Keratinocyte (primary cell): ENCODE results near the gene TBX20. TPM values are rescaled to one million over a fixed set of nuclear protein-coding genes. Genes with fewer than 3 reads are reported as not detected.
A peak's percentile ranks its signal among the peaks of the same experiment; 100 is the strongest.
"Not testable (repeated sequence)": the region's sequence is repeated elsewhere in the genome, so short reads cannot be mapped to it uniquely, and the experiment has no call there.

Source experiments
- DNase-seq: peaks from one replicate; pipeline ENCODE4 v3.0.0-alpha.2; 2011; ENCODE audit warnings: low read depth, missing footprints, low spot score
- FAIRE-seq: peaks from 2 replicates; lab custom pipeline; 2011; peaks lifted over from hg19 to GRCh38; lab: Jason Lieb, UNC
- H2AFZ ChIP-seq: 2 replicates; pipeline ENCODE4 v1.6.0; 2012; ENCODE audit warnings: low read length, control low read depth, inconsistent platforms; ENCODE audit not compliant: control insufficient read depth
- H3K27ac ChIP-seq: 2 replicates; pipeline ENCODE4 v1.5.1; 2011; ENCODE audit warnings: low read length; ENCODE audit not compliant: control insufficient read depth, insufficient read depth
- H3K27me3 ChIP-seq: 3 replicates; pipeline ENCODE4 v1.6.0; 2011; ENCODE audit warnings: low read length; ENCODE audit not compliant: control insufficient read depth, insufficient read depth; ENCODE audit errors: extremely low read depth
- H3K36me3 ChIP-seq, 2 experiments: 2 replicates in 1 of 2; 3 replicates in 1 of 2; pipeline ENCODE4 v1.5.1; 2011; ENCODE audit warnings: low read length in 2 of 2, mild to moderate bottlenecking in 1 of 2; ENCODE audit not compliant: control insufficient read depth in 2 of 2, insufficient read depth in 2 of 2; ENCODE audit errors: extremely low read depth in 1 of 2
- H3K4me1 ChIP-seq: 3 replicates; pipeline ENCODE4 v1.5.1; 2011; ENCODE audit warnings: low read length; ENCODE audit not compliant: control insufficient read depth, insufficient read depth; ENCODE audit errors: extremely low read depth
- H3K4me2 ChIP-seq: 3 replicates; pipeline ENCODE4 v1.6.0; 2011; ENCODE audit warnings: low read depth, low read length; ENCODE audit not compliant: control insufficient read depth, insufficient read depth; ENCODE audit errors: extremely low read depth
- H3K4me3 ChIP-seq, 3 experiments: fragments of 200-600 bp in 1 of 3; sonication (generic) in 1 of 3; 2 replicates in 2 of 3; 3 replicates in 1 of 3; pipeline ENCODE4 v1.5.1; 2011 to 2016; ENCODE audit warnings: low read length in 3 of 3, mild to moderate bottlenecking in 3 of 3, control low read depth in 2 of 3, inconsistent platforms in 1 of 3, low read depth in 1 of 3, mixed read lengths in 1 of 3, mixed run types in 1 of 3, moderate library complexity in 1 of 3; ENCODE audit not compliant: control insufficient read depth in 2 of 3, insufficient read depth in 2 of 3; ENCODE audit errors: extremely low read depth in 1 of 3
- H3K79me2 ChIP-seq: 2 replicates; pipeline ENCODE4 v1.6.0; 2012; ENCODE audit warnings: low read length; ENCODE audit not compliant: control insufficient read depth, insufficient read depth
- H3K9ac ChIP-seq: 3 replicates; pipeline ENCODE4 v1.6.0; 2011; ENCODE audit warnings: low read length; ENCODE audit not compliant: control insufficient read depth, insufficient read depth; ENCODE audit errors: extremely low read depth
- H3K9me1 ChIP-seq: 3 replicates; pipeline ENCODE4 v1.6.0; 2011; ENCODE audit warnings: low read length; ENCODE audit not compliant: control insufficient read depth, insufficient read depth; ENCODE audit errors: extremely low read depth
- H3K9me3 ChIP-seq: 2 replicates; pipeline ENCODE4 v1.5.1; 2012; ENCODE audit warnings: low read depth, low read length; ENCODE audit not compliant: control insufficient read depth
- H4K20me1 ChIP-seq: 3 replicates; pipeline ENCODE4 v1.6.0; 2011; ENCODE audit warnings: low read length; ENCODE audit not compliant: control insufficient read depth, insufficient read depth; ENCODE audit errors: extremely low read depth
- EZH2 ChIP-seq: IDR thresholded peaks from one replicate; pipeline ENCODE4 v1.6.1; 2012; ENCODE audit warnings: inconsistent platforms, mild to moderate bottlenecking, low read length, moderate library complexity
- dilution Hi-C: fragments of 300-500 bp; cut with MboI; formaldehyde crosslinking; loops from one replicate; pipeline ENCODE4 v1.7.0; 2020; ENCODE audit warnings: low sequenced_read_pairs; ENCODE audit not compliant: extremely low pct_ligation_motif_present
- polyA plus RNA-seq, 5 experiments: library from polyadenylated mRNA; depleted of rRNA in 3 of 5; stranded (reverse) in 3 of 5; stranded (forward) in 1 of 5; unstranded in 1 of 5; fragments of >200 nt; gene quantifications; 1 replicate in 1 of 5; 2 replicates in 3 of 5; 3 replicates in 1 of 5; pipeline versions ENCODE4 v1.2.1 to v1.2.3, GENCODE V29; 2011 to 2012; ENCODE audit warnings: missing spikeins in 2 of 5, low read depth in 1 of 5, low replicate concordance in 1 of 5
- TF ChIP-seq, protein P1 (sequence below), 3 experiments: IDR thresholded peaks in 1 of 3; conservative IDR thresholded peaks in 1 of 3; optimal IDR thresholded peaks in 1 of 3; 2 replicates in 2 of 3; 3 replicates in 1 of 3; pipeline versions ENCODE3 to v1.5.1; 2011; ENCODE audit warnings: low read length in 3 of 3, mild to moderate bottlenecking in 3 of 3, moderate library complexity in 2 of 3, control low read depth in 1 of 3, inconsistent platforms in 1 of 3; ENCODE audit not compliant: insufficient read depth in 2 of 3; ENCODE audit errors: extremely low read depth in 1 of 3

Gene TBX20
- polyA plus RNA-seq, 1 donor (not counting 4 experiments of a cell fraction or from before 2014, with no cell fraction given): not detected

DNA sequence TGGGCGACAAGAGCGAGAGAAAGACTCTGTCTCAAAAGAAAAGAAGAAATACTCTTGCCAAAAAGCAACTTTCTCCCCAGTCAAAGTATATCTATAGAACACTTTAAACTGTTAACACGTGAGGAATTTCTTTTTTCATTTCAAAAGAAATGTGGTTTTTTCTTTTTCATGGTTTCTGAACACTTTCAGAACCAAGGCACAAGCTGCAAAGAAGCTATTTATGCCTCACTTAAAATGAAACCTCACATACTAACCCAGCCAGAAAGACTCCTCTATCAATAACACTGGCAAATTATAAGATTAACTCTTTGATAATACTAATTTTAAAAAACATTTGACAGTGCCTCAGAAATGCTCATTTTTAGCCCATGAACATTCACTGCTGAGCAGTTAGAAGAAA, 20.9 kb downstream of the TBX20 start:
- H3K9me1 ChIP-seq: no peaks in the 10 kb centered on the region
- DNase-seq: no peak
- H3K9me3 ChIP-seq: no peaks in the 10 kb centered on the region
- dilution Hi-C loops: no loop called here
- H3K36me3 ChIP-seq: no peaks in the 10 kb centered on the region
- H3K27me3 ChIP-seq: no peaks in the 10 kb centered on the region
- no peak overlapping the region for H3K27ac ChIP-seq
- H3K79me2 ChIP-seq: no peaks in the 10 kb centered on the region
- no peaks in the 10 kb centered on the region for H3K4me1 ChIP-seq
- H2AFZ ChIP-seq: no peak overlapping the region
- H3K9ac ChIP-seq: no peak overlapping the region
- no peaks in the 10 kb centered on the region for H4K20me1 ChIP-seq
- no peak overlapping the region for H3K4me3 ChIP-seq
- no peak for TF ChIP-seq EZH2
- TF ChIP-seq, protein P1, sequence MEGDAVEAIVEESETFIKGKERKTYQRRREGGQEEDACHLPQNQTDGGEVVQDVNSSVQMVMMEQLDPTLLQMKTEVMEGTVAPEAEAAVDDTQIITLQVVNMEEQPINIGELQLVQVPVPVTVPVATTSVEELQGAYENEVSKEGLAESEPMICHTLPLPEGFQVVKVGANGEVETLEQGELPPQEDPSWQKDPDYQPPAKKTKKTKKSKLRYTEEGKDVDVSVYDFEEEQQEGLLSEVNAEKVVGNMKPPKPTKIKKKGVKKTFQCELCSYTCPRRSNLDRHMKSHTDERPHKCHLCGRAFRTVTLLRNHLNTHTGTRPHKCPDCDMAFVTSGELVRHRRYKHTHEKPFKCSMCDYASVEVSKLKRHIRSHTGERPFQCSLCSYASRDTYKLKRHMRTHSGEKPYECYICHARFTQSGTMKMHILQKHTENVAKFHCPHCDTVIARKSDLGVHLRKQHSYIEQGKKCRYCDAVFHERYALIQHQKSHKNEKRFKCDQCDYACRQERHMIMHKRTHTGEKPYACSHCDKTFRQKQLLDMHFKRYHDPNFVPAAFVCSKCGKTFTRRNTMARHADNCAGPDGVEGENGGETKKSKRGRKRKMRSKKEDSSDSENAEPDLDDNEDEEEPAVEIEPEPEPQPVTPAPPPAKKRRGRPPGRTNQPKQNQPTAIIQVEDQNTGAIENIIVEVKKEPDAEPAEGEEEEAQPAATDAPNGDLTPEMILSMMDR (optimal IDR thresholded peaks at IDR 0.05 in 1 of 3, IDR thresholded peaks at IDR 0.05 in 1 of 3, conservative IDR thresholded peaks at IDR 0.05 in 1 of 3; ENCODE audit: extremely low read depth in 1 of 3, insufficient read depth in 2 of 3, low read length in 3 of 3): no peak
- FAIRE-seq: no peak
- no peak overlapping the region for H3K4me2 ChIP-seq

DNA sequence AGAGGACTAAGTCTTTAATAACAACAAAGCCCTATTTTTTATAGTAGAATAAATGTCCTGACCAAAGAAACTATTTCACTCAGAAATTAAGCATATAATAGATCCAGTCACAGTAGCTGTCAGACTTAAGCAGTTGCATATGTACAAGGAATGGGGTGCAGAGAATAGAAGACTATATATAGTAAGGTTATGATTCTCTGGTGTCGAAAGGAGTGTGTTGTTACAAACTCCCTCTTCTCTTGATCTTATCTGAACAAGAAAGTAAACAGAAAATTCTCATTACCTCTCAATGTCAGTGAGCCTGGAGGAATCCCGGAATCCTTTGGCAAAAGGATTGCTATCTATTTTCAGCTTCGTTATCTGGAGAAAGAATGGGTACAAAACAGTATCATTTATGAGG, 22.7 kb downstream of the TBX20 start:
- DNase-seq, H2AFZ ChIP-seq, H3K4me1 ChIP-seq, H3K27me3 ChIP-seq, H3K9me3 ChIP-seq, H3K79me2 ChIP-seq, H3K9me1 ChIP-seq, H3K27ac ChIP-seq, FAIRE-seq, H3K4me2 ChIP-seq, H4K20me1 ChIP-seq, dilution Hi-C loops, H3K36me3 ChIP-seq, H3K9ac ChIP-seq, H3K4me3 ChIP-seq: not testable (repeated sequence)

DNA sequence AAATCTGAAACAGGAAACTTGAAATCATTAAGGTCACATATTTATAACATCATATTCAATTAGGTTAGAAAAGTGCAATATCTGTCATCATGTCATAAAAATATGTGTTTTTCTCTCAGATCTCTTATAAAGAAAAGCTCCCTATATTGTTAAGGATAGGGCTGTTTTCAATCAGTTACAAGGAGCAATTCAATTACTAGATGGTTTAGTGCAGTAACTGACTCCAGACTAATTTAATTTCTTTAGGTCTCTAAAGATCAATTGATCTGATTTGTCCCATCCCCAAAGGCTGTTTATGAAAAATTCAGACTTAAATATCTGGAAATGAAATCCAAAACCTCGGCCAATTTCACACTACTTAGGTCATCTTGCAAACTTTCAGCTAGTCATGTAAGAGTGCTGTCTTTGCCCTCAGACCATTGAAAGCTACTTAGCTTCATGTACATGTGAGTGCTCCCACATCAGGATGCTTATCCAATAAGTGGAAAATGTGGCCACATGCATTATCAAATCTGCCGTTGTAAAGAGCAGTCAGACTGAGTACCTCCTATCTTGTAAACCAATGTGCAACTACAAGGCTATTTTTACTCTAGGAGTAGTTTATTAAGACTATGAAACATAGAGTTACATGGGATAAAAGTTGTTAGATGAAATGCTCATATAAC, 24.7 kb downstream of the TBX20 start:
- dilution Hi-C loops, H3K27me3 ChIP-seq, H3K9ac ChIP-seq, H3K4me1 ChIP-seq, H3K4me2 ChIP-seq, H2AFZ ChIP-seq, H3K27ac ChIP-seq, H3K4me3 ChIP-seq, H4K20me1 ChIP-seq, H3K9me1 ChIP-seq, H3K79me2 ChIP-seq, DNase-seq, H3K9me3 ChIP-seq, H3K36me3 ChIP-seq: not testable (repeated sequence)
- FAIRE-seq: peak; percentile 53

DNA sequence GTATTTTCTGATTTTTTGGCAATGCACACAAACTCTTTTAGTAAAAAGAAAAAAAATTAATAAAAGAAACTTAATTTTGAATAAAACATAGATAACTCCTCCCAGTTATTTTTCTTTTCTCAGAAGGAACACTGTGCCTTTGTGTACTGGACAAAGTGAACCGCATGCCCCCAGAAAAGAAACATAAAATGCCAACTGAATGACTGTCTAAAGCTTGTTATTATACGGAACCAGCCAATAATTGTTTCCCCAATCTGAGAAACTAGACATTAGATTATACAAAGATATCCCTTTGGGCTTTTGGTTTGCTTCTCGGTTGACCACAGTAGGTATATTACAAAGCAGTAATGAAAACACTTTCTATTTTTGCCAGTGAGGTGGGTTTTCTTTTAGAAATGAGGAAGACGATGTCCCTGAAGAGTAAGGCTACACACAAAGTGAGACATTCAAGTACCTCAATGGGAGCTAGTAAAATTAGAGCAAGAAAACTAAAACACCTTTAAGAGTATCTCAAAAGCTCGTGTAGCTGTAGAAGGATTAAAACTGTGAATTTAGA, 25.3 kb downstream of the TBX20 start:
- H4K20me1 ChIP-seq, H2AFZ ChIP-seq, H3K9me3 ChIP-seq, dilution Hi-C loops, H3K36me3 ChIP-seq, H3K9me1 ChIP-seq, DNase-seq, H3K27me3 ChIP-seq, H3K27ac ChIP-seq, H3K4me2 ChIP-seq, H3K4me1 ChIP-seq, H3K79me2 ChIP-seq, H3K9ac ChIP-seq, FAIRE-seq, H3K4me3 ChIP-seq: not testable (repeated sequence)
